Renal pelvis (tissue), 4 donors: Measurements from ENCODE around the gene BANP. TPM values are rescaled to one million over a fixed set of nuclear protein-coding genes. Genes with fewer than 3 reads are reported as not detected.
"Not testable (repeated sequence)": the region's sequence is repeated elsewhere in the genome, so short reads cannot be mapped to it uniquely, and the experiment has no call there.

Experiments used
- DNase-seq: peaks from one replicate; pipeline ENCODE4 v3.0.0-alpha.2; 2013
- polyA plus RNA-seq, 3 donors: library from polyadenylated mRNA; unstranded; fragments of 120-200 nt; gene quantifications; one replicate each; pipeline ENCODE4 v1.2.1, GENCODE V29; 2013; ENCODE audit not compliant: insufficient read length in 3 of 3

The BANP gene
- polyA plus RNA-seq, 3 donors, result 23.1 to 27.4 (median 27.3) TPM

- DNase-seq, result no peak
Observed at GRCh38 chr16:87965417-87965816, 14.2 kb downstream of the BANP start.

- no peak for DNase-seq
Observed at GRCh38 chr16:87966064-87966645, 14.9 kb downstream of the BANP start.

GRCh38 chr16:87966685-87967185 is 15.5 kb downstream of the BANP start:
- DNase-seq, result no peak

GRCh38 chr16:87968541-87968940 is 17.3 kb downstream of the BANP start:
- DNase-seq, result no peak

- DNase-seq, result no peak
Observed at GRCh38 chr16:87970186-87970585, 19.0 kb downstream of the BANP start.

- DNase-seq, result no peak
Observed at GRCh38 chr16:87971933-87972332, 20.7 kb downstream of the BANP start.

- no peak for DNase-seq
Observed at GRCh38 chr16:87973717-87974116, 22.5 kb downstream of the BANP start.

GRCh38 chr16:87974178-87974577 is 22.9 kb downstream of the BANP start:
- no peak for DNase-seq

GRCh38 chr16:87976665-87977064 is 25.4 kb downstream of the BANP start:
- DNase-seq, result no peak

GRCh38 chr16:87978127-87978526 is 26.9 kb downstream of the BANP start:
- DNase-seq, result no peak

- DNase-seq, result no peak
Observed at GRCh38 chr16:87979352-87979751, 28.1 kb downstream of the BANP start.

- not testable (repeated sequence) for DNase-seq
Observed at GRCh38 chr16:87979911-87980630, 28.8 kb downstream of the BANP start.

- not testable (repeated sequence) for DNase-seq
Observed at GRCh38 chr16:87981376-87981775, 30.1 kb downstream of the BANP start.

GRCh38 chr16:87982581-87983041 is 31.4 kb downstream of the BANP start:
- DNase-seq, result no peak

- not testable (repeated sequence) for DNase-seq
Observed at GRCh38 chr16:87983072-87983736, 32.0 kb downstream of the BANP start.

- not testable (repeated sequence) for DNase-seq
Observed at GRCh38 chr16:87983737-87984097, 32.5 kb downstream of the BANP start.

GRCh38 chr16:87984180-87984579 is 32.9 kb downstream of the BANP start:
- DNase-seq, result not testable (repeated sequence)

GRCh38 chr16:87984632-87985267 is 33.5 kb downstream of the BANP start:
- no peak for DNase-seq

- DNase-seq, result not testable (repeated sequence)
Observed at GRCh38 chr16:87985493-87985892, 34.3 kb downstream of the BANP start.

GRCh38 chr16:87986361-87986849 is 35.2 kb downstream of the BANP start:
- DNase-seq, result not testable (repeated sequence)

GRCh38 chr16:87988596-87988995 is 37.4 kb downstream of the BANP start:
- not testable (repeated sequence) for DNase-seq

- DNase-seq, result not testable (repeated sequence)
Observed at GRCh38 chr16:87990254-87990653, 39.0 kb downstream of the BANP start.
